Rectal smooth muscle tissue (tissue), 1 donor: ENCODE measurements around the gene PIGT.
"Not testable (repeated sequence)": the region's sequence is repeated elsewhere in the genome, so short reads cannot be mapped to it uniquely, and the experiment has no call there.

Experiments used
- H3K27ac ChIP-seq: one replicate; pipeline ENCODE4 v1.7.0; 2013; ENCODE audit warnings: low read depth, low read length, inconsistent platforms
- H3K27me3 ChIP-seq: one replicate; pipeline ENCODE4 v1.7.0; 2013; ENCODE audit warnings: low read length; ENCODE audit not compliant: control insufficient read depth, insufficient read depth
- H3K36me3 ChIP-seq: one replicate; pipeline ENCODE4 v1.7.0; 2013; ENCODE audit warnings: low read length; ENCODE audit not compliant: control insufficient read depth, insufficient read depth
- H3K4me1 ChIP-seq: one replicate; pipeline ENCODE4 v1.7.0; 2013; ENCODE audit warnings: low read length; ENCODE audit not compliant: control insufficient read depth, insufficient read depth
- H3K4me3 ChIP-seq: one replicate; pipeline ENCODE4 v1.7.0; 2013; ENCODE audit warnings: low read length
- H3K9ac ChIP-seq: one replicate; pipeline ENCODE4 v1.7.0; 2013; ENCODE audit warnings: low read length

The PIGT gene

DNA sequence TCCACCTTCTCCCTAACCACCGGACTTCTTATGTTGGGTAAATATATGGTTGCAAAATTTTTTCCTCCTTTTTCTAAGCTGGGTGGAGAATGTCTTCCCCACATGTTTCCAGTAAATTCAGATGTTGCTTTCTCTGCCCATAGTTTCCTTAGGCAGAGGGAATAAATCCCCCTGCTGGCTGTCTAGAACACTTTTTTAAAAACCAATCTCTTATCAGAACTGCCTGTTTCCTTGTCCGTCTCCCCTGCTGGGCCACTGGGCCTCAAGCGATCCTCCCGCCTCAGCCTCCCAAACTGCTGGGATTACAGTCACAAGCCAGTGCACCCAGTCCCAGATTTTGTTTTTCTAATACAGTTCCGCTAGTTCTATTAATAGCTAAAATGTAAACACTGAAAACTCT lies 43.7 kb downstream of the PIGT start:
- H3K4me3 ChIP-seq: no peak overlapping the region
- no peaks in the 10 kb centered on the region for H3K27me3 ChIP-seq
- no peak overlapping the region for H3K27ac ChIP-seq
- H3K36me3 ChIP-seq: no peaks in the 10 kb centered on the region
- H3K4me1 ChIP-seq: no peaks in the 10 kb centered on the region
- H3K9ac ChIP-seq: no peak overlapping the region

DNA sequence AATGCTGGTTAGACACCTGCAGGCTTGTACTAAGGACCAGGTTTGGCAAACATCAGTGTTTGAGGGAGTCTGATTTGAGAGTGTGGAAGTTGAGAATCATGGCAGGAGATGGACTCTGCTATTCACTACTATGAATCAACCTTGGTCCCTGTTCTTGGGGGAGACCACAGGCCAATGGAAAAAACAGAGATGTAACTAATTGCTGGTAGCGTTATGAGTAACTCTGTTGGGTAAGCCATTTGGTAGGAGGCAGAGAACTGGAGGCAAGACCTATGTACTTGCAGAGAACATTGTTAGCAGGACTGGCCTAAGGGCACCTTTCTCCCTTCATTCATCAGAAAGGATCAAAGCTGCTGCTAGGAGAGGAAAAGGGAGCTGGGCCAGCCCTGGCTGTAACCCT lies 45.3 kb downstream of the PIGT start:
- Histone ChIP-seq H3K27me3 (no peaks in the 10 kb centered on the region), H3K4me1 (no peaks in the 10 kb centered on the region), H3K9ac (no peak overlapping the region), H3K4me3 (no peak overlapping the region), H3K27ac (no peak overlapping the region), H3K36me3 (no peaks in the 10 kb centered on the region)

DNA sequence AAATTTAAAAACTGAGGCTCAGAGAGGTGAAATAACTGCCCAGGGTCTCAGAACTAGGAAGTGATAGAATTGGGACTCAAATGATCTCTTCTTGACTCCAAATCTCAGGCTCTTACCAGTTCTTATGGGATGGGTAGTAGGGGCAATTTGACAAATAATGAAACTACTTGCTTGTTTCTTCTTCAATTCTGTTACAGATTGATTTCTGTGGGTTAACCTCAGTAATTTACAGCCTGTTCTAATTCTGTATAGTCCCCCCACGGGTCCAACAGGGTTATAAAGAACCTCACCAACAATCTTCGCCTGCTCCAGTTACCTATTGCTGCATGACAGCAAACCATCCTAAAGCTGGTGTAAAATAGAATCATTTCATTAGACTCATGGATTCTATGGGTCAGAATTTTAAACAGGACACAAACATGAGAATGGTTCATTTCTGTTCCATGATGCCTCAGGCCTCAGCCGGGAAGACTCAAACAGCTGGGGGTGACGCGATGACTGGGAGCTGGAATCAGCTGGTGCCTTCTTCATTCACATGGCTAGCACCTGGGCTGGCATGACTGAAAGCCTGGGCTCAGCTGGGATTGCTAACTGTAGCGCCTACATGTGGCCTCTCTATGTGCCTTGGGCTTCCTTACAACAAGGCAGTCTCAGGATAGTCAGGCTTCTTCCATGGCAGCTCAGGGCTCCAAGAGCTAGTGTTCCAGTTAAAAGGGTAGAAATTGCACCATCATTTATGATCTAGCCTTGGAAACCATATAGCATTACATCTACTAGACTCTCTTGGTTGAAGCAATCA lies 47.0 kb downstream of the PIGT start:
- Histone ChIP-seq H3K4me3 (no peak overlapping the region), H3K9ac (no peak overlapping the region), H3K36me3 (no peaks in the 10 kb centered on the region), H3K27me3 (no peaks in the 10 kb centered on the region), H3K27ac (no peak overlapping the region), H3K4me1 (no peaks in the 10 kb centered on the region)

DNA sequence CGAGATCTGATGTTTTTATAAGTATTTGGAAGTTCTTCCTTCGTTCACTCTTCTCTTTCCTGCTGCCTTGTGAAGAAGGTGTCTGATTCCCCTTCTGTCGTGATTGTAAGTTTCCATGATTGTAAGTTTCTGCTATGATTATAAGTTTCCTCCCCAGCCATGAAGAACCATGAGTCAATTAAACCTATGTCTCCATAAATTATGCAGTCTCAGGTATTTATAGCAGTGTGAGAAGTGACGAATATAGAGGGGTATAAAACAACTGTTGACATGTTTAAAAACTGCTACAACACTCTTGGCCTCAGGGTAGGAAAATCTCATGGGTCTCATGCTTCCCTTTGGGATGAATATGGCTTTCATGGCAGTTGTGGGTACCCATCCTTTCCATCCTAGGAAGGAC lies 47.8 kb downstream of the PIGT start:
- no peaks in the 10 kb centered on the region for H3K36me3 ChIP-seq
- no peak overlapping the region for H3K9ac ChIP-seq
- peak overlapping the region; percentile 56 for H3K27ac ChIP-seq
- H3K4me3 ChIP-seq: no peak overlapping the region
- no peaks in the 10 kb centered on the region for H3K4me1 ChIP-seq
- H3K27me3 ChIP-seq: no peaks in the 10 kb centered on the region

DNA sequence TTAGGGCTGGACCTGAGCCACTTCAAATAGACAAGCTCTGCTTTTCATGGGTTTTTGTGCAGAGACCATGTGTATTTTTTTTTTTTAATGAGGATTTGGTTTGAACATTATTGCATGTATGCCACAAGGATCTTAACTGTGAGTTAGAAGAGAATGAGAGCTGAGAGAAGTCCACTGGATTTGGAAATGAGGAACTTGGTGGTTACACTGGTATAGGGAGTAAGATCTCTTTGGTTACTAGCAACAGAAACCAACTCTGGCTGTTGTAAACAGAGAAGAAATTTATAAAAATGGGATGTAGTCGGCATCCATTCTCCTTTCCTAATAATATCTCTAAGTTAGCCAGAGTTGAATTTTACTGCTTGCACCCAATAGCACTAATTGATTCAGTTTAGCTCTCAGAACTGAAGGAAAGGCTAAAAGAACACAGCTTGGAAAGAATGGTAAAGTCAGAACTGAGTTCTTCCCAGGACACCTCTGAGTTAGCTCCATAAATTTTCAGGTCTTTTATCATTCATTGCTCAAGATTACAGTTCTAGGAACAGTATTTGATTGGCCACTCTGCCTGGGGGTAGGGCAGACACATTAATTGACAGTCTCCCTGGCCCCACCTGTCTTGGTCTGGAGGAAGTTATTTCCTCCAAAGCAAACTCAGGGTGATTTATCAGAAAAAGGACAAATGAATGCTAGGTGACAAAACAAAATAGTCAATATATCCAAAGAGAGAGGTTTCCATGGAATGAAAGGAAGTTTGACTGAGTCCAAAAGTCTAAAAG lies 49.7 kb downstream of the PIGT start:
- Histone ChIP-seq H3K4me3 (no peak overlapping the region), H3K36me3 (no peaks in the 10 kb centered on the region), H3K27ac (peak overlapping the region; percentile 28), H3K9ac (no peak overlapping the region), H3K27me3 (no peaks in the 10 kb centered on the region), H3K4me1 (no peaks in the 10 kb centered on the region)

DNA sequence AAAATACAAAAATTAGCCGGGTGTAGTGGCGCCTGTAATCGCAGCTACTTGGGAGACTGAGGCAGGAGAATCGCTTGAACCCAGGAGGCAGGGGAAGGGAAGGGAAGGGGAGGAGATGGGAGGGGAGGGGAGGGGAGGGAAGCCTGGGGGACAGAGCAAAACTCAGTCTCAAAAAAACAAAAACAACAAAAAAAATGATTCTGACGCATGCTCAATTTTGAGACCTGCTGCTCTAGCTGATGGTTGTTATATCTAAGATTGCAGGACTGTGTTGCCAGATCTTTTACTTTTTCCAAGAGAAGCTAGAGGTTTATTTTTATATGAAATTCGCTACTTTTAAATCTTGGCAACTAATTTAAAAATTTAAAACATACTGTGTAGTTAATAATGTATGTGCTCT lies 51.2 kb downstream of the PIGT start:
- Histone ChIP-seq H3K27ac (no peak overlapping the region), H3K4me3 (no peak overlapping the region), H3K36me3 (no peaks in the 10 kb centered on the region), H3K4me1 (no peaks in the 10 kb centered on the region), H3K9ac (no peak overlapping the region), H3K27me3 (no peaks in the 10 kb centered on the region)

DNA sequence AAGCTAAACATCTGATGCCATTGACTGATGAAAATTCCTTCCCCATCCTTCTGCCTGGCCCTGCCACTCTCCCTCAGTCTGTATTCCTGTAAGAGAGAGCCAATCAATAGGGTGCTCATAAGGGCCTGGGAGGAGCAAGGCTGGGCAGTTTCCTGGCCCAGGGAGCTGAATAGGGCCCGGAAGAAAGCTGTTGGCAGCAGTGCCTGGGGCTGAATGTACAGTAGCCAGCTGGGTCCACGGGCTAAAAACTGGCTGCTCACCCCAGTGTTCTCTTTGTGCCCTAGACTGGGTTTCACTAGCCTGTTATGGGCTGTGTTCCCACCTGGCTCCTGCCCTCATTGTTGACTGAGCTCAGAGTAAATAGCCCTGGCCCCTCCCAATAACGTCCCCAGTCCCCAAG lies 51.9 kb downstream of the PIGT start:
- Histone ChIP-seq H3K27me3 (no peaks in the 10 kb centered on the region), H3K36me3 (no peaks in the 10 kb centered on the region), H3K4me1 (no peaks in the 10 kb centered on the region), H3K9ac (no peak overlapping the region), H3K27ac (peak overlapping the region; percentile 30), H3K4me3 (no peak overlapping the region)

DNA sequence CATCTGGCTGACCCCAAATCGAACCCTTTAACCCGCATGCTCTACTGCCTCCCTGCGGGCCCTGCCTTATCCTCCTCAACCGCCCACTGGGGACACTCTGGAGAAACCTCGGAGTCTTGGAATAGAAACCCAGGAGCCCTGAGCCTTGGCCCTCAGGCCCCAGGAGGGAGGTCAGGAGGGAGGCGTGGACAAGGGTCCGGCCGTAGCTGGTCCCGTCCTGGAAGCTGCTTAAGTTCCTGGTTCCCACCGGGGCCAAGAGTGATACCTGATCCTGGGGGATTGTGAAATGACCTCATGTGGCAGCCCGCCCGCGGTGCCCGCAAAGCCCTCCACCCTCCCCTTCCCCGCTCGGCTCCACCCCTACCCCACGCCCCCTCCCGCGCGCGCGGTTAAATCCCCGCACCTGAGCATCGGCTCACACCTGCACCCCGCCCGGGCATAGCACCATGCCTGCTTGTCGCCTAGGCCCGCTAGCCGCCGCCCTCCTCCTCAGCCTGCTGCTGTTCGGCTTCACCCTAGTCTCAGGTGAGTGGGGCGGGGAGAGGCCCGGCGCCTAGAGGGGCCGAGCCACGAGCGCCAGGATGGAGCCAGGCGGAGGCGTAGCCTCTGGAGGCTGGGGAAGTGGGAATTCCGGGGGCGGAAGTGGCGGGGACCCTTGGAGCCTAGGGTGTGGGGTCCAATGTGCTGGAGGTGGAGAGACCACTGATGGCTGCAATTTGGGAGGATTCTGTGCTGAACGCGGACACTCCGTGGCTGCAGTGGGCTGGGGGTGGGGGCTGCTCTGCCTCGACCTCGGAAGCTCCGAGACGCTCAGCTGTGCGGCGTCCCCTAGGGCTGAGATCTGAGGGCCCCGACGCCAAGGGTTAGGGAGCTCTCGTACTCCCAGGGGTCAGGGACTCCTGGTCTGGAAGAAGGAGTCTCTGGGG lies 53.7 kb downstream of the PIGT start, which contains the start of gene WFDC2:
Gene WFDC2 (plus strand): TSS at position 418 of the 926 bp plus-strand sequence. CDS start 29 bp downstream, at position 447.
- Histone ChIP-seq H3K4me3 (peak within 1 kb of the TSS; percentile 75), H3K9ac (peak within 1 kb of the TSS; percentile 22), H3K27ac (peak within 1 kb of the TSS; percentile 87), H3K36me3 (no peaks in the 10 kb centered on the region), H3K27me3 (no peaks in the 10 kb centered on the region), H3K4me1 (no peaks in the 10 kb centered on the region)

DNA sequence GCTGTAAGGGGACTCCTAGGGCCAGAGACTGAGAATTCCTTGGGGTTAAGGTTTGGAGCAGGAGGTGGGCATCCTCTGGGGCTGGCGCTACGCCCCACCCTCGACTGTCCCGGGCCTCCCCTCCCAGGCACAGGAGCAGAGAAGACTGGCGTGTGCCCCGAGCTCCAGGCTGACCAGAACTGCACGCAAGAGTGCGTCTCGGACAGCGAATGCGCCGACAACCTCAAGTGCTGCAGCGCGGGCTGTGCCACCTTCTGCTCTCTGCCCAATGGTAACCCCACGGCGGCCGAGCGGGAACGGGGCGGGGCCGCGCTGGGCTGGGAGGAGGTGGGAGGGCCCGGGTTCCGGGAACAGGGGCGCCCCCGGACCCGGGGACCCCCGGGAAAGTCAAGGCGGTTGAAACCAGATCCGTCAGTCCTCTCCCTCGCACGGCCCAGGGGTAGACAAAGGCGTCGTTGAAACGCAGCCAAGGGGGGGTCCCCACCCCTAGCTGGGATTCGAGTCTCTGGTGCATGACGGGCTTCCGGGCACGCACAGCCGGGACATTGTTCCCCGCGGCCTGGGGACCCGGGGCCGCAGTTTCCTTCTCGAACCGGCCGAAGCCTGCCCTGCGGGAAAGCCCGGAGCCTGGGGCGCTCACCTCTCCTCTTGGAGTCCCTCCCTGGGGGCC lies 54.5 kb downstream of the PIGT start:
- peak overlapping the region; percentile 75 for H3K4me3 ChIP-seq
- peak overlapping the region; percentile 22 for H3K9ac ChIP-seq
- H3K36me3 ChIP-seq: no peaks in the 10 kb centered on the region
- H3K27ac ChIP-seq: peak overlapping the region; percentile 87
- H3K4me1 ChIP-seq: no peaks in the 10 kb centered on the region
- no peaks in the 10 kb centered on the region for H3K27me3 ChIP-seq

DNA sequence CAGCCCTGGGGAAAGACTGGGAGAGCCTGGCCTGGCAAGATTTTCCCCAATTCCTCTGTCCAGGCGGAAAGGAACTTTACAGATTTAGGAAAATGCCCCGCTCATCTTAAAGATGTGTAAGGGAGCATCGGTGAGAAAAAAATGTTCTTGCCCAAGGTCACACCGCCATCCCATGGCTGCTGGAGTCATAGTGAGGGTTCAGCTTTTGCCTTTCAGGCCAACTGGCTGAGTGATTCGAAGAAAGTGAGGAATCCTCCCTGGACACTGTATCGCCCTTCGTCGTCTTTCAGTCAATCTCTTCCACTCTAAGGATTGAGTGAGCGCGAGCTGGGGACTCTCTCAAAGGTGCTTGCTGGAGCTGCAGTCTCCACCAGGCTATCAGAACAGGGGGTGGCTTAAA lies 55.0 kb downstream of the PIGT start:
- H3K4me3 ChIP-seq: peak overlapping the region; percentile 75
- H3K9ac ChIP-seq: peak overlapping the region; percentile 22
- H3K4me1 ChIP-seq: no peaks in the 10 kb centered on the region
- H3K27ac ChIP-seq: peak overlapping the region; percentile 87
- no peaks in the 10 kb centered on the region for H3K36me3 ChIP-seq
- no peaks in the 10 kb centered on the region for H3K27me3 ChIP-seq

DNA sequence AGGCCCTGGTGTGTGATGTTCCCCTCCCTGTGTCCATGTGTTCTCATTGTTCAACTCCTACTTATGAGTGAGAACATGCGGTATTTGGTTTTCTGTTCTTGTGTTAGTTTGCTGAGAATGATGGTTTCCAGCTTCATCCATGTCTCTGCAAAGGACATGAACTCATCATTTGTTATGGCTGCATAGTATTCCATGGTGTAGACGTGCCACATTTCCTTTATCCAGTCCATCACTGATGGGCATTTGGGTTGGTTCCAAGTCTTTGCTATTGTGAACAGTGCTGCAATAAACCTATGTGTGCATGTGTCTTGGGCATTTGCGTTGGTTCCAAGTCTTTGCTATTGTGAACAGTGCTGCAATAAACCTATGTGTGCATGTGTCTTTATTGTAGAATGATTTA lies 56.3 kb downstream of the PIGT start:
- not testable (repeated sequence) for H3K36me3 ChIP-seq, H3K4me3 ChIP-seq, H3K27ac ChIP-seq, H3K27me3 ChIP-seq, H3K9ac ChIP-seq, H3K4me1 ChIP-seq
